ENCODE data around the gene MRAP2. TPM values are rescaled to one million over a fixed set of nuclear protein-coding genes. Genes with fewer than 3 reads are reported as not detected.

Gene MRAP2
- total and polyA plus RNA-seq, 2 of the 13 experiments (the other 11 are each of a cell fraction or from before 2014, with no cell fraction given): 0.33 to 3.5 TPM

DNA sequence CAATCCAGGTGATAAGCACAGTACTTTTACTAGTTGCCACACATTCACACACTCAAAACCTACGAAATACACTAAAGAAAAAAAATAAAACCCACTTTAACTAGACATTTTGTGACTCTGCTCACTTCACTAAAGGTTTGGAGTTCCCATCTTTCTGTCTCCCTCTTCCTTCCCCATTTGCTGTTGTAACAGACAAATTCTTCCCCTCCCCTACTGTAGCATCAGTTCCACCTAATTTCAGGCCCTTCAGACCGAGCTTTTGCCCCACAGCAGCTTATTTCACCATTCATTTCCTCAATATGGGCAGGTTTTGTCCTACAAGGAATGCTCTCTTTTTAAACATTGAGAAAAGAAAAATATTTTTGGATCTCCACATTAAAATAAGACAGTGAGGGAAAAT is 31.3 kb upstream of the MRAP2 start:
- Histone ChIP-seq H3K36me3 (replicated peaks in 1 of 2; ENCODE audit: control insufficient read depth in 1 of 2, insufficient read depth in 2 of 2, low read length in 2 of 2) (no peaks in the 10 kb centered on the region), H3K9me3 (ENCODE audit: low read length) (no peaks in the 10 kb centered on the region), H2AFZ (ENCODE audit: low read length) (no peak overlapping the region), H3K4me3 (replicated peaks in 1 of 3; ENCODE audit: insufficient read depth in 1 of 3, low read depth in 2 of 3, low read length in 3 of 3) (no peak overlapping the region), H4K20me1 (ENCODE audit: insufficient read depth, low read length) (no peaks in the 10 kb centered on the region), H3K27ac (ENCODE audit: extremely low read length, insufficient read depth, low read length) (no peak overlapping the region), H3K4me1 (ENCODE audit: insufficient read depth, low read length) (no peaks in the 10 kb centered on the region), H3K27me3 (ENCODE audit: control insufficient read depth in 1 of 2, insufficient read depth in 2 of 2, low read length in 2 of 2) (no peaks in the 10 kb centered on the region), H3K9ac (ENCODE audit: insufficient read depth, low read depth, low read length) (no peak overlapping the region), H3K79me2 (ENCODE audit: insufficient read depth, low read length) (no peaks in the 10 kb centered on the region), H3K4me2 (ENCODE audit: low read depth, low read length) (no peak overlapping the region)
- POLR2A ChIA-PET: no interaction called here
- FAIRE-seq: no peak
- intact Hi-C loops (cut with micrococcal nuclease; ENCODE audit: unreplicated experiment) (no loop called here), in situ Hi-C loops (cut with HindIII; ENCODE audit: extremely low pct_ligation_motif_present, low pct_unique_long_range_greater_than_20kb) (no loop called here)
- DNase-seq (ENCODE audit: low spot score): no peak
- BruUV-seq (replicated peaks): no TSS peak
- TF ChIP-seq MXD1 (CRISPR knock-in tag; IDR thresholded peaks at IDR 0.05) (no peak), HDAC2 (CRISPR knock-in tag; IDR thresholded peaks at IDR 0.05) (no peak), ZNF713 (CRISPR knock-in tag; IDR thresholded peaks at IDR 0.05) (no peak), TOE1 (CRISPR knock-in tag; IDR thresholded peaks at IDR 0.05) (no peak), USF2 (IDR thresholded peaks at IDR 0.05; ENCODE audit: low read depth, low read length) (no peak), USF2 (CRISPR knock-in tag; IDR thresholded peaks at IDR 0.05; ENCODE audit: borderline replicate concordance) (no peak), HOXA3 (CRISPR knock-in tag; IDR thresholded peaks at IDR 0.05) (no peak), POGZ (CRISPR knock-in tag; IDR thresholded peaks at IDR 0.05) (no peak), ATF6 (CRISPR knock-in tag; conservative IDR thresholded peaks at IDR 0.05) (no peak), MZF1 (CRISPR knock-in tag; IDR thresholded peaks at IDR 0.05; ENCODE audit: borderline replicate concordance) (no peak), TBX3 (IDR thresholded peaks at IDR 0.05; ENCODE audit: borderline replicate concordance) (no peak), ZNF780A (CRISPR knock-in tag; IDR thresholded peaks at IDR 0.05) (no peak), E2F2 (CRISPR knock-in tag; IDR thresholded peaks at IDR 0.05; ENCODE audit: borderline replicate concordance) (no peak)
- TF ChIP-seq, protein P1, sequence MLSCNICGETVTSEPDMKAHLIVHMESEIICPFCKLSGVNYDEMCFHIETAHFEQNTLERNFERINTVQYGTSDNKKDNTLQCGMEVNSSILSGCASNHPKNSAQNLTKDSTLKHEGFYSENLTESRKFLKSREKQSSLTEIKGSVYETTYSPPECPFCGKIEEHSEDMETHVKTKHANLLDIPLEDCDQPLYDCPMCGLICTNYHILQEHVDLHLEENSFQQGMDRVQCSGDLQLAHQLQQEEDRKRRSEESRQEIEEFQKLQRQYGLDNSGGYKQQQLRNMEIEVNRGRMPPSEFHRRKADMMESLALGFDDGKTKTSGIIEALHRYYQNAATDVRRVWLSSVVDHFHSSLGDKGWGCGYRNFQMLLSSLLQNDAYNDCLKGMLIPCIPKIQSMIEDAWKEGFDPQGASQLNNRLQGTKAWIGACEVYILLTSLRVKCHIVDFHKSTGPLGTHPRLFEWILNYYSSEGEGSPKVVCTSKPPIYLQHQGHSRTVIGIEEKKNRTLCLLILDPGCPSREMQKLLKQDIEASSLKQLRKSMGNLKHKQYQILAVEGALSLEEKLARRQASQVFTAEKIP (CRISPR knock-in tag; IDR thresholded peaks at IDR 0.05; ENCODE audit: borderline replicate concordance): no peak
- 0% methylated on average over 2 of the region's 2 CpGs for WGBS (ENCODE audit: low lambda C conversion rate)
- CTCF ChIA-PET (ENCODE audit: low intra/inter-chr PET ratio, low total read pairs): no interaction called here
- no peak for ATAC-seq
